Measurements from ENCODE around the gene RAP1B.

Gene RAP1B

DNA sequence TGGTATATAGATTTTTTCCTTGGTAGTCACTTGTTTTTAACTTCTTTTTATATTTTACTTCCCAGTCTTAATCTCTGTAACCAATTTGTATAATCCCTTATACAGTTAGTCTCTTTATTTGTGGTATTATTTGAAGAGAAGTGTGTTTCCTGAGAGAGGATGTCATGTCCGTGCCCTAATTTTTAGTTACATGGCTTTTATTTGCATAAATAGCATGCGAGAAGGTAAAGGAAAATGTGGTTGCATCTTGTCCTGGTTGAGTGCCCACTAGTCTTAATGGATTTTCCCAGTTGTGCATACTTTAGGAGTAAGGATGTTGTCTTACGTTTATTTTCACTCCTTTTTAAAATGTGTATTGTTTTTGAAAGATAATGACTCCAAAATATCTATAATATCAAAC, 27.5 kb downstream of the RAP1B start:
- TF ChIP-seq, protein P1, sequence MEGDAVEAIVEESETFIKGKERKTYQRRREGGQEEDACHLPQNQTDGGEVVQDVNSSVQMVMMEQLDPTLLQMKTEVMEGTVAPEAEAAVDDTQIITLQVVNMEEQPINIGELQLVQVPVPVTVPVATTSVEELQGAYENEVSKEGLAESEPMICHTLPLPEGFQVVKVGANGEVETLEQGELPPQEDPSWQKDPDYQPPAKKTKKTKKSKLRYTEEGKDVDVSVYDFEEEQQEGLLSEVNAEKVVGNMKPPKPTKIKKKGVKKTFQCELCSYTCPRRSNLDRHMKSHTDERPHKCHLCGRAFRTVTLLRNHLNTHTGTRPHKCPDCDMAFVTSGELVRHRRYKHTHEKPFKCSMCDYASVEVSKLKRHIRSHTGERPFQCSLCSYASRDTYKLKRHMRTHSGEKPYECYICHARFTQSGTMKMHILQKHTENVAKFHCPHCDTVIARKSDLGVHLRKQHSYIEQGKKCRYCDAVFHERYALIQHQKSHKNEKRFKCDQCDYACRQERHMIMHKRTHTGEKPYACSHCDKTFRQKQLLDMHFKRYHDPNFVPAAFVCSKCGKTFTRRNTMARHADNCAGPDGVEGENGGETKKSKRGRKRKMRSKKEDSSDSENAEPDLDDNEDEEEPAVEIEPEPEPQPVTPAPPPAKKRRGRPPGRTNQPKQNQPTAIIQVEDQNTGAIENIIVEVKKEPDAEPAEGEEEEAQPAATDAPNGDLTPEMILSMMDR (IDR thresholded peaks at IDR 0.05; ENCODE audit: insufficient read depth, low read length, poor library complexity, severe bottlenecking): no peak
- no peaks in the 10 kb centered on the region for H3K27me3 ChIP-seq (replicated peaks; ENCODE audit: control insufficient read depth, insufficient read depth, low read length)
- H3K4me3 ChIP-seq (replicated peaks; ENCODE audit: low read depth, low read length): no peak overlapping the region
- no peak for DNase-seq (ENCODE audit: extremely low read depth, insufficient read length)
- H3K36me3 ChIP-seq (ENCODE audit: control insufficient read depth, insufficient read depth, low read length): no peaks in the 10 kb centered on the region; the same call in none of the 2 replicates

GRCh38 chr12:68638721-68639395, 28.2 kb downstream of the RAP1B start:
- TF ChIP-seq, protein P1 (IDR thresholded peaks at IDR 0.05; ENCODE audit: insufficient read depth, low read length, poor library complexity, severe bottlenecking): no peak
- no peak for DNase-seq (ENCODE audit: extremely low read depth, insufficient read length)
- H3K27me3 ChIP-seq (replicated peaks; ENCODE audit: control insufficient read depth, insufficient read depth, low read length): no peaks in the 10 kb centered on the region
- H3K4me3 ChIP-seq (replicated peaks; ENCODE audit: low read depth, low read length): no peak overlapping the region
- no peaks in the 10 kb centered on the region; the same call in none of the 2 replicates for H3K36me3 ChIP-seq (ENCODE audit: control insufficient read depth, insufficient read depth, low read length)

- TF ChIP-seq, protein P1 (IDR thresholded peaks at IDR 0.05; ENCODE audit: insufficient read depth, low read length, poor library complexity, severe bottlenecking): no peak
- Histone ChIP-seq H3K36me3 (ENCODE audit: control insufficient read depth, insufficient read depth, low read length) (no peaks in the 10 kb centered on the region; the same call in none of the 2 replicates), H3K4me3 (replicated peaks; ENCODE audit: low read depth, low read length) (no peak overlapping the region), H3K27me3 (replicated peaks; ENCODE audit: control insufficient read depth, insufficient read depth, low read length) (no peaks in the 10 kb centered on the region)
- DNase-seq (ENCODE audit: extremely low read depth, insufficient read length): no peak
Measured at GRCh38 chr12:68639396-68639767, 28.7 kb downstream of the RAP1B start.

DNA sequence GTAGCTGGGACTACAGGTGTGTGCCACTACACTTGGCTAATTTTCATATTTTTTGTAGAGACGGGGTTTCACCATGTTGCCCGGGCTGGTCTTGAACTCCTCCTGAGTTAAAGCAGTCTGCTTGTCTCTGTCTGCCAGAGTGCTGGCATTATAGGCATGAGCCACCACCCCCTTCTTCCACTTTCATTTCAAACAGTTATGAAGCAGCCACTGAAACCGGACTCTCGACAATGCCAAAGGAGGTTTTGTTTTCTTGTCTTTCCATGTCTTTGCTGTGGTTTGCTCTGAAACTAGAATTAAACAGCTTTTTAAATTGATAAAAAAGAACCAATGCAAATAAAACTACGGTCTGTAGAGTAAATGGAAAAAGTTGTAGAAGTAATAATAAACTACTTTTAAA, 30.4 kb downstream of the RAP1B start:
- no peaks in the 10 kb centered on the region; the same call in none of the 2 replicates for H3K36me3 ChIP-seq (ENCODE audit: control insufficient read depth, insufficient read depth, low read length)

DNA sequence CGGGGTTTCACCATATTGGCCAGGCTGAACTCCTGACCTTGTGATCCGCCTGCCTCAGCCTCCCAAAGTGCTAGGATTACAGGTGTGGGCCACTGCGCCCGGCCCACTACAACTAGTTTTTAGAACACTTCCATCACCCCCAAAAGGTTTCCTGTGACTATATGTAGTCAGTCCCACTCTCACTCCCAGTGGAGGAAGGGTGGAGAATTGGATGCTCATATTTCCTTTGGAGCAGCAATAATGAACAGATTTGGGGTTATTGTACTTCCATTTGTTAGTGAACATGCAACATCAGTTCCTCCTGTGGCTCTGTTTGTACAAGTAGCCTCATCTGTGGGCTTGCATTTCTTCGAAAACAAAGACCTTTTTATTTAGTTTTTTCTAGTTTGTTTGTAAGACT, 35.8 kb downstream of the RAP1B start:
- TF ChIP-seq, protein P1 (IDR thresholded peaks at IDR 0.05; ENCODE audit: insufficient read depth, low read length, poor library complexity, severe bottlenecking): no peak
- peaks cover 2% of the 10 kb centered on the region for H3K36me3 ChIP-seq (ENCODE audit: control insufficient read depth, insufficient read depth, low read length)
- no peak for DNase-seq (ENCODE audit: extremely low read depth, insufficient read length)
- no peaks in the 10 kb centered on the region for H3K27me3 ChIP-seq (replicated peaks; ENCODE audit: control insufficient read depth, insufficient read depth, low read length)
- no peak overlapping the region for H3K4me3 ChIP-seq (replicated peaks; ENCODE audit: low read depth, low read length)

More for the DNA sequence above, 30.4 kb downstream of the RAP1B start:
- H3K27me3 ChIP-seq (replicated peaks; ENCODE audit: control insufficient read depth, insufficient read depth, low read length): no peaks in the 10 kb centered on the region
- TF ChIP-seq, protein P1 (IDR thresholded peaks at IDR 0.05; ENCODE audit: insufficient read depth, low read length, poor library complexity, severe bottlenecking): no peak
- DNase-seq (ENCODE audit: extremely low read depth, insufficient read length): peak; percentile 56
- H3K4me3 ChIP-seq (replicated peaks; ENCODE audit: low read depth, low read length): peak overlapping the region; percentile 14; the same call in 1 of the 2 replicates
